HG03108 (cell line): ENCODE measurements around the gene NFATC2.

Source experiments
- ATAC-seq: cut with Tn5 transposase; IDR thresholded peaks from one replicate; pipeline ENCODE4 v1.9.1; 2021; ENCODE audit warnings: moderate library complexity; ENCODE audit not compliant: unreplicated experiment

The NFATC2 gene

GRCh38 chr20:51542571-51543421 is at the start of gene NFATC2:
Gene NFATC2 (minus strand): TSS chr20:51542719. CDS start chr20:51542499, 220 bp downstream.
- peak; percentile 19 for ATAC-seq

GRCh38 chr20:51591871-51592270 is 49.4 kb upstream of the NFATC2 start:
- no peak for ATAC-seq

GRCh38 chr20:51588762-51589161 is 46.2 kb upstream of the NFATC2 start:
- no peak for ATAC-seq

- no peak for ATAC-seq
Observed at GRCh38 chr20:51587145-51587544, 44.6 kb upstream of the NFATC2 start.

GRCh38 chr20:51586005-51586440 is 43.5 kb upstream of the NFATC2 start:
- ATAC-seq, result no peak

- no peak for ATAC-seq
Observed at GRCh38 chr20:51585148-51585547, 42.6 kb upstream of the NFATC2 start.

- no peak for ATAC-seq
Observed at GRCh38 chr20:51584737-51585136, 42.2 kb upstream of the NFATC2 start.

GRCh38 chr20:51584116-51584515 is 41.6 kb upstream of the NFATC2 start:
- ATAC-seq, result no peak

- ATAC-seq, result no peak
Observed at GRCh38 chr20:51583499-51583898, 41.0 kb upstream of the NFATC2 start.

- no peak for ATAC-seq
Observed at GRCh38 chr20:51583073-51583472, 40.6 kb upstream of the NFATC2 start.

GRCh38 chr20:51581571-51581970 is 39.1 kb upstream of the NFATC2 start:
- no peak for ATAC-seq

GRCh38 chr20:51579137-51579536 is 36.6 kb upstream of the NFATC2 start:
- ATAC-seq, result no peak

- no peak for ATAC-seq
Observed at GRCh38 chr20:51578145-51578459, 35.6 kb upstream of the NFATC2 start.

- no peak for ATAC-seq
Observed at GRCh38 chr20:51577432-51578144, 35.1 kb upstream of the NFATC2 start.

- no peak for ATAC-seq
Observed at GRCh38 chr20:51575486-51575885, 33.0 kb upstream of the NFATC2 start.

GRCh38 chr20:51574248-51575033 is 31.9 kb upstream of the NFATC2 start:
- ATAC-seq, result no peak

GRCh38 chr20:51573576-51574243 is 31.2 kb upstream of the NFATC2 start:
- no peak for ATAC-seq

- ATAC-seq, result no peak
Observed at GRCh38 chr20:51571460-51571794, 28.9 kb upstream of the NFATC2 start.

- no peak for ATAC-seq
Observed at GRCh38 chr20:51570739-51571459, 28.4 kb upstream of the NFATC2 start.
